Stimulated activated CD4-positive, alpha-beta T cell treated with anti-CD3 and anti-CD28 coated beads, TNF-alpha, amount 100 ng/mL, for 1 hour (primary cell): Measurements from ENCODE around the gene ARF1.
"Not testable (repeated sequence)": the region's sequence is repeated elsewhere in the genome, so short reads cannot be mapped to it uniquely, and the experiment has no call there.

Source experiments
- DNase-seq, 3 donors: peaks; one replicate each; pipeline ENCODE4 v3.0.0-alpha.2; 2020; ENCODE audit warnings: low read depth in 3 of 3, low spot score in 1 of 3

The ARF1 gene

DNA sequence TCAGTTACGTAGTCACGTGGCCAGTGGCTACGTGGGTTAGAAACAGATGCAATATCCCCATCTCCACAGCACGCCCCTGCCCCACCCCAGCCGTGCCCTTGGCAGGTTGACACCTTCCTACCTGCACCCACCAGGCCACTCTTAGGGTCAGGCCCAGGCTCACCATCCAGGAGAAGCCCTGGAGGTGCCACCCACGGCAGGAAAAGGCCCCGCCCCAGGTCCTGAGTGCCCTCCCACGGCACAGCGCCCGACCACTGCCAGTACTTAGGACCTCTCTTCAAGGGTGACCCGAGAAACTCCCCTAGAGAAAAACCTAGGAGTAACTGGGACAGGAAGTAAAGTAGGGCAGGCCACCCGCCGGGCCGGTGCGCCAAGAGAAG, 19.1 kb downstream of the ARF1 start:
- DNase-seq: no peak

DNA sequence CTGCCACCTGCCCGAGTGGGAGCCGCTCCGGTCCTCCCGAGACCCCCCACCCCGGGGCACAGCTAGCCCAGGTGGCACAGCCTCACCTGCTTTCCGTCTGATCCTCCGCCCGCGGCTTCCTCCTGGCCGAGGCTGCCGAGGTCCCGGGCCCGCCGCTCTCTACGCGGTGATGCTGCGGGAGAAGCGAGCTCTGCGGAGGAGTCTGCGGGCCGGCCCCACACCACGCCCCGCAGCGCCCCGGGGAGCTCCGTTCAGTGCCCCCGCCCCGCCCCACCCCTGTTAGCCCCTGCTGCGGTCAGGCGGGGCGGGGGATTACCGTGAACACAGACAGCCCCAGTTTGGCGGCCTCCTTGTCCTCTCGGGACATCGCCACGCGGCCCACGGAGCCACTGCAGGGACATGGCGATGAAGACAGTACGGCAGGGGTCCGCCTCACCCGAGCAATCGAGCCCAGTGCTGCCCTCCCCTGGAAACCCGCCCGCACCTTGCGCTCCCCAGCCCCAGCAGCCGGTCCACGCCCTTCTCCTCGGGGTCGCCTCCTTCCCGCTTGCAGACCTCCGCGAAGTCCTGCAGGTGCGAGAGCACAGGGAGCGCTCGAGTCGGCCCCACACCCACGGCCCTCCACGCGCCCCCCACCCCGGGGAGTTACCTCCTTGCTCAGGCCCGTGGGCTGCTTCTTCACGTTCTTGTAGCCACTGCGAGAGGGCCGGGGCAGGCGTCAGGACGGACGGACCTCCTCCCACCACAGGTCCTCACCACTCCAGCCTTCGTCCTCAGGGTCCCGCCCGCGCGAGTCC, 19.7 kb downstream of the ARF1 start:
- DNase-seq: peak in 1 of 3 donors; percentile 29

DNA sequence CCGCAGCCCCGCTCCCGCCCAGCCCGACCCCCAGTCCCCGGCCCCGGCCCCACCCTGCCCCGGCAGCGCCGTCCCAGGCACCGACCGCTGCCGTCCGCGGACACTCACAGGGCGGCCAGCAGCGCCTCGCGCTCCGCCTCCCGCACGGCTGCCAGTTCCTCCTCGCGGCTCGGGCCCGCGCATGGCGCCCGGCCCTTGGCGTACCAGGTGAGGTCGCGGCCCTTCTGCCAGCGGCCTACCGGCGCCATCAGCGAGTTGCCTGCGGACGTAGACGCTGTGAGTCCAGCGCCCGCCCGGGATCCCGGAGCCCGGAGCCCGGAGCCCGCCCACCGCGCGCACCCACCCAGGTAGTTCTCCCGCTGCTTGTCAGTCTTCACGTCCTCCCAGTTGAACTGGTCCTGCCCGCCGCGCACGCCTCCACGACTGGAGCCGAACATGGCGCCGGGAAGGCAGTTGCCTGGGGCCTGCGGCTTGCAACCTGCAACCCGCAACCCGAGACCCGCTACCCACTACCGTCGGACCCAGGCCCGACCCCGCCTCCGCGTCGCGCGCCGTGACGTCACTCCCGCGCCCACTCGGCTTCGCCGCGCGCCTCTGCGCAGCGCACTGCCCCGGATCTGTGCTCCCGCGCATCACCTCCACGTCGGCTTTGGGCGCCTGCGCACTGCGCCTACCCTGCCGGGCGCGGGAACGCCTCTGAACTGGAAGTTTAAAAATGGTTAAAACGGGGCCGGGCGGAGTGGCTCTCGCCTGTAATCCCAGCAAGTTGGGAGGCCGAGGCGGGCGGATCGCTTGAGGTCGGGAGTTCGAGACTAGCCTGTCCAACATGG, 20.5 kb downstream of the ARF1 start, which contains the start of gene C1orf35:
TSS of gene C1orf35 (minus strand) at position 535 of the 830 bp plus-strand sequence. CDS start at position 437, 98 bp downstream.
- peak; percentile 82 to 94 (median 84) for DNase-seq

DNA sequence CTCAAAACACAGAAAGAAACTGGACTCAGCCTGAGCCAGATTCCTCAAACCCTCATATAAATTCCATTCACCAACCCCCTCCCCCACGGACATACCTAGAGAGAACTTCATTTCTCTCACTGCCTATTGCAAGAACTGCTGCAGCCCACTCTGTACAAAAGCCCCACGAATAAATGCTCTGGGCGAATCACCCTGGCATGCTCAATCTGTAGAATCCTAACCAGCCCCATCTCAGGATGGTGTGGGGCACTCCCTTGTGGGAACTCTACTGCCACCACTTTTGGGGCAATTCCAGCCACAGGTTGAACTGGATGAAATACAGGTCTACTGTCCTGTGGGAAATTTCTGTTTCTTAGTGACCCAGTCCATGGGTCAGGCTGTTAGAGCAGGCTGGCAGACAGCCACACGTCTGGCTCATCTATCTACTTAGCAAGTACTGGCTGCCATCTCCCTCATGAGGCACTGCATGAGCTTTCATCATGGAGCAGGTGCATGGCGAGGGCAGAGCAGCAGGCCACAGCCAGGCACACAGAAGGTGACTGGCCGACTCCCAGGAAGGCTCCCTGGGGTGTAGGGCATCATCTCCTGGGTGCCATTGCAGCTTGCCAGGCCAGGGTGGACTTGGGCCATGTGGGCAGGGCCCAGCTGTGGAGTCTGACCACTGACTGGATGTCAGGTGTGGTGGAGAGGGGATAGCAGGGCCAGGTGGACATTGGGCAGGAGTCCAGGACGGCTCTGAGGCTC, 22.2 kb downstream of the ARF1 start:
- no peak for DNase-seq

DNA sequence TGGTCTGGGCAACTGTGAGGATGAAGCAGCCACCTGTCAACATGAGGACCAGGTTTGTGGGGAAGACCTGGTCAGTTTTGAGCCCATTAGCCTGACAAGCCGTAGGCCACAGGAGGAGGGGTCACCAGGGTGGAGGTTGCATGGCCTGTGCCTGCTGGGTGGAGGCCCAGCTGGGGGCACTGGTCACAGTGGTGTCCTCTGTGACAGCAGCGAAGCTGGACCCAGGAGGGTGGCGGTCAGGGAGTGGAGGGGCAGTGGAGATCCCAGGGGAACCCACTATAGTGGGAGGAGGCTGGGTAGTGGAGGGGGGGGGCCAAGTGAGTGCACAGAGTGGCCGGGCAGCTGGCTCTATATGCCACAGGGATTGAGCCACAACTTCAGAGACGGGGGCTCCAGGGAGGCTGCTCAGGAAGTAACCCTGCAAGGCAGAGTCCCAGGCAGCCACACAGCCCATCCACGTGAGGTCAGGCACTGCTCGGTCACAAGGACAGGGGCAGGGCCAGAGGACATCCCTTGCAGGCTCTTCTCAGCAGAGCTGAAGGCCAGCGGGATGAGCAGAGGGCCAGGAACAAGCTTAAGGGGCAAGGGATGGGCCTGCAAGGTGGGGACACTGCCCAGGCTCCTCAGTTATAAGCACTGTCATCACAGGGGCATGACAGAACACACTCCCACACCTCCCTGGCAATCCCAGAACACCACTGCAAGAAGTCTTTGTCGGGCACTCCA, 22.9 kb downstream of the ARF1 start:
- DNase-seq: no peak

DNA sequence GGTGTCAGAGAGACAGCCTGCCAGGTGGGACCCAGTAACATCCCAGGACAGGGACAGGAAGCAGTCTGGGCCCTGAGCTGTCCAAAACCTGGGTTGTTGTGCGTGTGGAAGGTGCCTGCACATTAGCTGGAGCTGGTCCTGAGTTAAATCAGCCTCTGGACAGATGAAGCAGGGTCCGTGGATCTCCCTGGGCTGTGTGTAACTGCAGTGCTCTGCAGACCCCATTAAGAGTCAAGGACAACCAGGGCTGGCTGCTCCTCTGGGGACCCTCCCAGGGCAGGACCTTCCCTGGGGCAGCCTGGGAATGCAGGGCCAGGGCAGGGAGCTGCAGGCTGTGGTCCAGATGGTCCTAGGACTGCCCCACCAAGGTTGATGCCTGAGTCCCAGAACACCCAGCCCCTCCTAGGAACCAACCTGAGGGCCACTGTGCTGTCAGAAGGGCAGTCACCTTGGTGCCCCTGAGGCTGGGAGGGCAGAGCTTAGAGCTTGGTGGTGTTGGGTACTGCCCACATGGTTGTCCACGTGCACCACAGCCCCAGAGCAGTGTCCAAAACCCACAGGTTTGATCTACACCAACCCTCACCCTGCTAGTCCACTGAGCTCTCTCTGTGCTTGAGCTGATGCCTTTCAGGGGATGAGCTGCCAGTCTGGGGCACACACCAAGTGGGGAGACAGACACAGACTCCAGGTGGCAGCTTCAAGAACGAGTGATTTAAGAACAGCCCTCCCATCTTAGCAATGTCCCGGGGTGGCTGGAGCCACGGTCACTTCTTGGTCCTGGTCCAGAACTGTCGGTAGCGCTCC, 23.7 kb downstream of the ARF1 start:
- DNase-seq: no peak

DNA sequence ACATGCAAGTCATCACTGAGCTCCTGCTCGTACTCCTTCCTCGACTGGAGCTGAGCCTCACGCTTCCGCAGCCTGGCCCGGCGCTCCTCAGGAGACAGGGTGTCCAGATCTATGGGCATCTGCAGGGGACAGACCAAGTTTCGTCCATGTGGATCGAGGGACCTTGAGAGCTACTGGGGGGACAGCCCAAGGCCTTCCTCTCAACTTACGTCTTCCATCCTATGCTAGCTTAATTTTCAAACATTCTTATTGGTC, 24.2 kb downstream of the ARF1 start:
- DNase-seq: no peak

DNA sequence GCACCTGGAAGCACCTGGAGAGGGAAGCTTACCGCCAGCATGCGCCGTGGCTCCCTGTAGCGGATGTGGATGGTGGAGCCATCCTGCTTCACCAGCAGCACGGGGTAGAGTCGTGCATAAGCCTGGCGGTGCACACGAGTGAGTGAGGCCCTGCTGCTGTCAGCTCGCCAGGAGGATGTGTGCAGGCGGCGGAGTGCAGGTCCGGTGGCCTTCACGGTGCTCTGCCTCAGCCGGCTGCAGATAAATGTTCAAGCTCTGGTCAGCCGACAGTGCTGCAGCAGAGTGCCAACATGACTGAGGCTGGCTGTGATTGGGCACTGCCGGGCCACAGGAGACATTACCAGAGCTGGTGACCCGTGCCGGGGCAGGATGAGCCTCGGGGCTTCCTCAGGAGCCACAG, 25.1 kb downstream of the ARF1 start:
- no peak for DNase-seq

DNA sequence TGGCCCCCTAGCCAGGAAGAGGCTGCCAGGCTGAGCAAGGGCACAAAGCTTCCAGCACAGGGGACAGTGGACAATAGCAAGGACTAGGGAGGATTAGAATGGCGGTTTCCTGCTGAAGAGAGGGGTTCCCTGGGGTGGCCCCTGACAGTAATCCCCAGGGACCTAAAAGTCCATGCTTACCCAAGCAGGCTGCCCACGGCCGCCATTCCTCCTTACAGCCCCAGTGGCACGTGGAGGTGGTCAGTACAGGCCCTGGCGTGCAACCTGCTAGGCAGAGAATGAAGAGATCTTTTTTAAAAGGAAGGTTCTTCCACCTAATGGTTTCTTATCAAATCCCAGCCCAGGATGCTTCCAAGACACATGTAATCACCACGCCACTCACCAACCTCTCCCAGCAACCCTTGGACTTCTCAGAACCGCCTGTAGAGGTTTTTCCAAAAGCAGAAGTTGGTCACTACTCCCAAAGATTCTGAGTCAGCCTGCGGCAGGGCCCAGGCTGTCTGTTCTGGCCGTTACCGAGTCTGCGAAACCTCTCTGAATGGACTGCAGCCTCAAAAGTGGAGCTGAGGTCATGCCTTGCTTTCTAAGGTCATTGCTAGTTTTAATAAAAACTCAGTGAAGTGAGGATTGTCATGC, 25.7 kb downstream of the ARF1 start:
- DNase-seq: no peak

DNA sequence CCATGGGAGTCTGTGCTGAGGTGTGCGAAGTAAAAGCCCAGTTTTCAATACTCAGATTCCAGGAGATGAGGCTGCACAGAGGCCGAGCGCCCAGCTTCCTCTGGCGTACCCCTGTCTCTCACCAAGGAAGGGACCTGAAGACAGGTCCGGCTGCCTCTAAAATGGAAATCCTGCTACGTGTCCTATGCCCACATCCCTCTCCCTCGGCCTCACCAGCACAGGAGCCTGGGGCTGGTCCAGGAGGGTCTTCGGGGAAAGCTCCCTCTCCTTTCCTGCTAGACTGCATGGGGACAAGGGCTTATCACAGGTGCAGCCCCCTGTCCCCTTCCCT, 26.2 kb downstream of the ARF1 start:
- no peak for DNase-seq

DNA sequence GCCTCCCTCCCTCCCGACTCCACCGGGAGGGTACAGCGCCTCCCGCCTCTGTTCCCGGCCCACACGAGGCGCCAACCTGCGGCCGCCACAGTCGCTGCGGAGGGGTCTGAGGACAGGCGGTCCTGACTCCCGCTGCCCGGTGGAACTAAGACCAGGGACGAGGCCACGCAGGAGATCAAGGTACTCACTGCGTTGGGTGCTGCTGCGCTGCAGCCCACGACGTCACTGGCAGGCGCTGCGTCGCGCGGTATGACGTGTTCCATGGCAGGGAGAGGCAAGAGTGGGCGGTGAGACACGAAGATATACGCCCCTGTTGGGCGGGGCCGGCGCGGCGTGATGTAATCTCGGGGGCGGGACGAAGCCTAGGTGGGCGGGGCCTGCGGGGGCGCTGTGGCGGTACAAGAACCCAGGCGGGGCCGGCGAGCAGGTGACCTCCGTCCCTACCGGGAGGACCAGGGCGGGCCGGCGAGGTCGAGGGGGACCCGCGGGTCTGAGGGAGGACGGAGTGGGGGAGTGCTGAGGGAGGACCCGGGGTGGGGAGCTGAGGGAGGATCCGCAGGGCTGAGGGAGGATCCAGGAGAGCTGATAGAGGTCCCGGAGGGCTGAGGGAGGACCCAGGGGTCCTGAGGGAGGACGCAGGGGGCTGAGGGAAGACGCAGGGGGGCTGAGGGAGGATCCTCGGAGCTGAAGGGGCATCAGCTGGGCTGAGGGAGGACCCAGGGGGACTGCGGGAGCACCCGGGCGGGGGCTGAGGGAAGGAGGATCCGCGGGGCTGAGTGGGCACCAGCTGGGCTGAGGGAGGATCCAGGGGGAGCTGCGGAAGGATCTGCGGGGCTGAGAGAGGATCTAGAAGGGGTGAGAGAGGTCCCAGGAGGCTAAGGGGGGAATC, 26.8 kb downstream of the ARF1 start, which contains the start of gene MRPL55:
TSS of gene MRPL55 (minus strand) at position 227 of the 889 bp plus-strand sequence. CDS start 1,039 bp downstream, outside the sequence.
- DNase-seq: peak; percentile 92 to 99 (median 97)

DNA sequence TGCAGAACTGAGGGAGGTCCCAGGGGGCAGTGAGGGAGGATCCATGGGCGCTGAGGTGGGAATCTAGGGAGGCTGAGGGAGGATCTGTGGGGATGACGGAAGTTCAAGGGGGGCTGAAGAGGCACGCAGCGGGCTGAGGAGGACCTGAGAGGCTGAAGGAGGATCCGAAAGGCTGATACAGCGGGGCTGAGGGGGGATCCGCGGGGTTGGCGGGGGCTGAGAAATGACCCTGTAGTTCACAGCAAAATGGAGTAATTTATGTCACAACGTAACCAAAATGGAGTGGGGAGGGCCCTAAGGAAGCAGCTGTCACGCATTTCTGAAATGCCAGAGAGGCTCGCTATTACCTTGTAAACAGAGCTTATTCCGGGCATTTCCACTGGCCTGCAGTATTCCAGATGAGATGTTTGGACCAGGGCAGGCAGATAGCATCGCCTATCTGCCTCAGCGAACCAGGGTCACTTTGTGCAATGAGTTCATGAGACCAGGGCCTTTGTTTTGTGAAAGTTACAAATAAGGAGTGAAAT, 27.5 kb downstream of the ARF1 start:
- DNase-seq: no peak

DNA sequence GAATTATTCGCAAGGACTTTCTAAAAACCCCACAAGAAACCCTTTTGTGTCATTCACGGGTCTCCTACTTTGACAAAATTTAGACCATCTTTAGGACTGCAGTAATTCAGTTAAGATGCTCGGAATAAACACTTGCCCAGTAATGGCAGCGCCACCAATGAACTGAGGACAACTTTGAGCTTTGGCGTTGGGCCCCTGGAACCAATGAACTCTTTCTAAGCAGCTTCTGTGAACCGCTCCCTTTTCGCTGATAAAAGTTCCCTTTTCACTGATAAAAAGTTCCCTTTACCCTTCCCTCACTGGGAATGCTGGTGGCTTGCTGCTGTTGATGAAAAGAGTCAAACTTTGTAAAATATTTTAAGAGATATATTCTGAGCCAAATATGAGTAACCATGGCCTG, 28.0 kb downstream of the ARF1 start:
- DNase-seq: no peak

DNA sequence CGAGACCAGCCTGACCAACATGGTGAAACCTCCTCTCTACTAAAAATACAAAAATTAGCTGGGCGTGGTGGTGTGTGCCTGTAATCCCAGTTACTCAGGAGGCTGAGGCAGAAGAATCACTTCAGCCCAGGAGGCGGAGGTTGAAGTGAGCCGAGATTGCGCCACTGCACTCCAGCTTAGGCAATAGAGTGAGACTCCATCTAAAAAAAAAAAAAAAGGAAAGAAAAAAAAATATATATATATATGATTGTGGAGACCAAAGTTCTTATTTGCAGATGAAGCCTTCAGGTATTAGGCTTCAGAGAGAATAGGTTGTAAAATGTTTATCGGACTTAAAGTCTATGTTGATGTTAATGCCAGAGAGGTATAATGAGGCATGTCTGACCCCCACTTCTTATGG, 28.8 kb downstream of the ARF1 start:
- DNase-seq: not testable (repeated sequence)

DNA sequence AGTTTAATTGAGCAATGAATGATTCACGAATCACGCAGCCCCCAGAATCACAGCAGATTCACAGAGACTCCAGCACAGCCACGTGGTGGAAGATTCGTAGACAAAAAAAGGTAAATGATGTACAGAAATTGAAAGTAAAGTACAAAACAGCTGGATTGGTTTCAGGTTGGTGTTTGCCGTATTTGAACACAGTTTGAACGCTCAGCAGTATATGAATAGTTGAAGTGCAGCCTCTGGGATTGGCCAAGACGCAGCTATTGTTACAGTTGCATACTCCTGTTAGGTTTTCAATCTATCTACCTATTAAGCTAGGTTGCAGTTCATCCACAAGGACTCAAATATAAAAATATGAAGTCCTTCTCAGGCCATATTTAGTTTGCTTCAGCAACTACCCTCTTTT, 29.7 kb downstream of the ARF1 start:
- DNase-seq: no peak

DNA sequence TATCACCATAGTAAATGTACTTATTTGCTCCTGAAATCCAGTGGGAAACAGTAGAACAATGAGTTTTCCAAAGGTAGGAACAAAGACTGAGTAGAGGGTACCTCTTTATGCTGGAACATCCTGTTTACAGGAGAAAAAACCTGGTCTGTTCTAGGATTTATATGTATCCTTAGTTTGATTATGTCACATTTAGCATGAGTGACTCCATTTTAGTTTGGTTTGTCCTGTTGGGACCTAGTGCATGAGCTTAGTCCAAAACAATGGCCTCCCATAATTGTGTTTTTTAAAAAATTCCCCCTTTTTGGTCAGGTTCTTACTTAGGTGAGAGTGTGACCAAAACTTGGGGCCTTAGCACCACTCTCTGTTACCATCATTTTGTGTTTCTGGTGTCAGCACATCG, 30.1 kb downstream of the ARF1 start:
- DNase-seq: no peak

DNA sequence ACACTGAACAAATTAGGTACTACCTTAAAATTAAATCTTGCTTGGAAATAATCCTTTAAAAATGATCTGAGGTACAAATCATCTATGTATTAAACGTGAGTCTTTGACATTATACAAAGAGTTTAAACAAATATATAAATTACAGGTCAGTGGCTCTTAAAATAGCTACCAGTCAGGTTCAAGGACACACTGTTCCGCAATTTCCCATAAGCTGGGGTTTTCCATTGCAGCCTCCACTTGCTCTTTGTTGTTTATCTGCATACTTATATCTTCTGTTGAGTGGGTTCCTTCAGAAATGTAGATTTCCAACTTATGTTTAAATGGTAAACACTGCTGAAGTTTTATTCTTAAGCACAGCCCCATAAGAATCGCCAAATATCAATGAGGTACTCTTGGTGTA, 32.3 kb downstream of the ARF1 start:
- no peak for DNase-seq

DNA sequence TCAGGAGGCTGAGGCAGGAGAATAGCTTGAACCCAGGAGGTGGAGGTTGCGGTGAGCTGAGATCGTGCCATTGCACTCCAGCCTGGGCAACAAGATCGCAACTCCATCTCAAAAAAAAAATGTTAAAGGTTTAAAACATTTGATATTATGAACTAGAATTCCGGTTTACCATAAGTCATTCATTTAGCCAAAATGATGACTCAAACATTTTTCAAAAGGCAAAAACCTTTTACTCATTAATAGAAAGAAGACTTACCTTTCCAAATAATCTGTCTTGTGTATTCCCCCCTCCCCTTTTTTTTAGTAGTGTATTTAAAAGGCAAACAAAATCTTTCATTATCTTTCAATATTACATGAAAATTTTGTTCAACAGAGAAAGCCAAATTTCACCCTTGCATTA, 34.8 kb downstream of the ARF1 start:
- no peak for DNase-seq

DNA sequence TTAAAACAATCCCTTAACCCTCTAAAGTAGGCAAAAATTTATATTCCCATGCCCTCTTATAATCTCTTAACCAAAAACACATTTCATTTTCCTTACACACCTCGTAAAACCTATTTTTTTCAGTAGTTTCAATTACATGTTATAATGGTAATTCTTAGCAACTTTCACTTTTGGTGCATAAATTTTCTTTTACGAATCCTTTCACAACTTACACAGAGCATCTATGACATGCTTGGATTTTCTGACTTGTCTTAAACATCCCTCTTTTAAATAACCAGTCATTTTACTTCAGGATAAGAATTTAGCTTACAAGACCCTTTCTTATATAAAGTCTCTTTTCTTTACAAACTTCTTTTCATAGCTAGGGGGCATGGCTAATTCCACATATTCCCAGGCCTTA, 35.5 kb downstream of the ARF1 start:
- DNase-seq: no peak
